HG03039 (cell line): ENCODE results near the gene SLC25A21.

Source experiments
- ATAC-seq: cut with Tn5 transposase; IDR thresholded peaks from one replicate; pipeline ENCODE4 v1.9.1; 2021; ENCODE audit warnings: mild to moderate bottlenecking, moderate library complexity; ENCODE audit not compliant: unreplicated experiment

Gene SLC25A21

GRCh38 chr14:37048666-37049071 lies 123.7 kb downstream of the SLC25A21 start:
- no peak for ATAC-seq

- no peak for ATAC-seq
Measured at GRCh38 chr14:37047996-37048395, 124.4 kb downstream of the SLC25A21 start.

GRCh38 chr14:37047226-37047625 lies 125.2 kb downstream of the SLC25A21 start:
- no peak for ATAC-seq

- no peak for ATAC-seq
Measured at GRCh38 chr14:37046815-37047214, 125.6 kb downstream of the SLC25A21 start.

GRCh38 chr14:37045340-37046061 lies 126.9 kb downstream of the SLC25A21 start:
- ATAC-seq, result no peak

GRCh38 chr14:37037636-37038387 lies 134.6 kb downstream of the SLC25A21 start:
- no peak for ATAC-seq

GRCh38 chr14:37036669-37037341 lies 135.6 kb downstream of the SLC25A21 start:
- ATAC-seq, result no peak

- ATAC-seq, result no peak
Measured at GRCh38 chr14:37035401-37035800, 137.0 kb downstream of the SLC25A21 start.

- no peak for ATAC-seq
Measured at GRCh38 chr14:37034410-37035285, 137.8 kb downstream of the SLC25A21 start.

GRCh38 chr14:37032863-37033262 lies 139.5 kb downstream of the SLC25A21 start:
- ATAC-seq, result no peak

GRCh38 chr14:37027188-37027824 lies 145.1 kb downstream of the SLC25A21 start:
- ATAC-seq, result no peak

GRCh38 chr14:37023875-37024565 lies 148.4 kb downstream of the SLC25A21 start:
- ATAC-seq, result no peak

GRCh38 chr14:37021390-37021789 lies 151.0 kb downstream of the SLC25A21 start:
- ATAC-seq, result no peak

GRCh38 chr14:37019488-37019887 lies 152.9 kb downstream of the SLC25A21 start:
- no peak for ATAC-seq

GRCh38 chr14:37018571-37019240 lies 153.7 kb downstream of the SLC25A21 start:
- no peak for ATAC-seq

GRCh38 chr14:37013078-37013477 lies 159.3 kb downstream of the SLC25A21 start:
- no peak for ATAC-seq

GRCh38 chr14:36998686-36999085 lies 173.7 kb downstream of the SLC25A21 start:
- ATAC-seq, result no peak

- ATAC-seq, result no peak
Measured at GRCh38 chr14:36997843-36998242, 174.6 kb downstream of the SLC25A21 start.
